Raji (cell line): ENCODE measurements around the gene ASB10.

Source experiments
- POLR2A ChIP-seq: IDR thresholded peaks from 2 replicates; pipeline ENCODE4 v1.6.1; 2011; ENCODE audit warnings: low read depth, low read length, control low read depth; ENCODE audit not compliant: insufficient read depth

ASB10 gene, protein sequence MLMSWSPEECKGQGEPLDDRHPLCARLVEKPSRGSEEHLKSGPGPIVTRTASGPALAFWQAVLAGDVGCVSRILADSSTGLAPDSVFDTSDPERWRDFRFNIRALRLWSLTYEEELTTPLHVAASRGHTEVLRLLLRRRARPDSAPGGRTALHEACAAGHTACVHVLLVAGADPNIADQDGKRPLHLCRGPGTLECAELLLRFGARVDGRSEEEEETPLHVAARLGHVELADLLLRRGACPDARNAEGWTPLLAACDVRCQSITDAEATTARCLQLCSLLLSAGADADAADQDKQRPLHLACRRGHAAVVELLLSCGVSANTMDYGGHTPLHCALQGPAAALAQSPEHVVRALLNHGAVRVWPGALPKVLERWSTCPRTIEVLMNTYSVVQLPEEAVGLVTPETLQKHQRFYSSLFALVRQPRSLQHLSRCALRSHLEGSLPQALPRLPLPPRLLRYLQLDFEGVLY

DNA sequence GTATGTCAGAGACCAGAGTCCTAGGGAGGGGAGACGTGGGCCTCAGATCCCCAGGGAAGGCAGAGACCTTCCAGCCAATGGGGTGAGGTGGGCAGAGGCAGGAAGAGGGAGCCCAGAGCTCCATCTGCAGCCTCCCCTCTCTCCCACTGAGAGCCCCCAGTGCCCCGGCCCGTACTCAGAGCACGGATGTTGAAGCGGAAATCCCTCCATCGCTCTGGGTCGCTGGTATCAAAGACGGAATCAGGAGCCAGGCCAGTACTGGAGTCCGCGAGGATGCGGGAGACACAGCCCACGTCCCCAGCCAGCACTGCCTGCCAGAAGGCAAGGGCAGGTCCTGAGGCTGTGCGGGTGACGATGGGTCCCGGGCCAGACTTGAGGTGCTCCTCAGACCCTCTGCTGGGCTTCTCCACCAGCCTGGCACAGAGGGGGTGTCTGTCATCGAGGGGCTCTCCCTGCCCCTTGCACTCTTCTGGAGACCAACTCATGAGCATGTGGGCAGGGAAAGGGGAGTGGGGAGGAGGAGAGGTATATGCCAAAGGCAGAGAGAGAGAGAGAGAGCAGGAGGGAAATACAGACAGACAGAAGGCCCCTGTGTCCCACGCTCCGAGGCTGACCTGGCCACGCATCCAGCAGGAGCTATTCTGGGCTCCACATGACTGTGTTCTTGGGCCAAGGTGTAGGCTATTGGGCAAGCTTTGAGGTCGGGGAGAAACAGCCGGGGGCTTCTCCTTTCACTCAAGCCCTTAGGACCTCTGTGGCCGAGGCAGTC is at the start of gene ASB10:
Gene ASB10 (minus strand): TSS at position 611 of the 769 bp plus-strand sequence. CDS start 120 bp downstream, at position 491.
- TF ChIP-seq POLR2A: no peak

DNA sequence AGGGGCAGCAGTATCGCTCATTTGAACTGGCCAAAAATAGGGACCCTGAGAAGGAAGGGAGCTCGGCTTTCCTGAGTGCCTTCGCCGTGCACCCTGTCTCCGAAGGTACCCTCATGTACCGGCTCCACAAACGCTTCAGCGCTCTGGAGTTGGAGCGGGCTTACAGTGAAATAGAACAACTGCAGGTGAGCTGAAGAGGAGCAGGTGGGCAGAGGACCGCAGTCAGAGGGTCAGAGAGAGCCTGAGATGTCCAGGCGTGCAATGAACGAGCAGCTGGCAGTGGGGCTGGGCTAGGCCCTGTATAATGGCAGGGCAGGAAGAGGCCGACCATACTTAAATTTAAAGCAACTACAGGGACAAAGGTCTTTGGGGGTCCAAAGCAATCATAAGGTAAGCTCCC is 49.4 kb upstream of the ASB10 start:
- TF ChIP-seq POLR2A: no peak

DNA sequence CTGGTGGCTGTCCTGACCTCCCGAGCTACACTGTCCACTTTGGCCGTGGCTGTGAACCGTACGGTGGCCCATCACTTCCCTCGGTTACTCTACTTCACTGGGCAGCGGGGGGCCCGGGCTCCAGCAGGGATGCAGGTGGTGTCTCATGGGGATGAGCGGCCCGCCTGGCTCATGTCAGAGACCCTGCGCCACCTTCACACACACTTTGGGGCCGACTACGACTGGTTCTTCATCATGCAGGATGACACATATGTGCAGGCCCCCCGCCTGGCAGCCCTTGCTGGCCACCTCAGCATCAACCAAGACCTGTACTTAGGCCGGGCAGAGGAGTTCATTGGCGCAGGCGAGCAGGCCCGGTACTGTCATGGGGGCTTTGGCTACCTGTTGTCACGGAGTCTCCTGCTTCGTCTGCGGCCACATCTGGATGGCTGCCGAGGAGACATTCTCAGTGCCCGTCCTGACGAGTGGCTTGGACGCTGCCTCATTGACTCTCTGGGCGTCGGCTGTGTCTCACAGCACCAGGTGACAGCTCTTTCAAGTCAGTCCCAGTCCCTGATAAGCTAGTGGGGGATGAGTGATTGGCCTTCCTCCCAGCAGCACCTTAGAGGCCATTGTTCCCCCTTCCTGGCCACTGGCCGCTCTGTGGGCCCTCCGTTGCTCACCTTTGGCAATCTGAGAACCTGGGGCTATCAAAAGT is 48.2 kb upstream of the ASB10 start:
- no peak for TF ChIP-seq POLR2A

DNA sequence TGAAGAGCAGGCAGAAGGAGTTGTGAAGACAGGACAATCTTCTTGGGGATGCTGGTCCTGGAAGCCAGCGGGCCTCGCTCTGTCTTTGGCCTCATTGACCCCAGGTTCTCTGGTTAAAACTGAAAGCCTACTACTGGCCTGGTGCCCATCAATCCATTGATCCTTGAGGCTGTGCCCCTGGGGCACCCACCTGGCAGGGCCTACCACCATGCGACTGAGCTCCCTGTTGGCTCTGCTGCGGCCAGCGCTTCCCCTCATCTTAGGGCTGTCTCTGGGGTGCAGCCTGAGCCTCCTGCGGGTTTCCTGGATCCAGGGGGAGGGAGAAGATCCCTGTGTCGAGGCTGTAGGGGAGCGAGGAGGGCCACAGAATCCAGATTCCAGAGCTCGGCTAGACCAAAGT is 46.8 kb upstream of the ASB10 start:
- TF ChIP-seq POLR2A: no peak

DNA sequence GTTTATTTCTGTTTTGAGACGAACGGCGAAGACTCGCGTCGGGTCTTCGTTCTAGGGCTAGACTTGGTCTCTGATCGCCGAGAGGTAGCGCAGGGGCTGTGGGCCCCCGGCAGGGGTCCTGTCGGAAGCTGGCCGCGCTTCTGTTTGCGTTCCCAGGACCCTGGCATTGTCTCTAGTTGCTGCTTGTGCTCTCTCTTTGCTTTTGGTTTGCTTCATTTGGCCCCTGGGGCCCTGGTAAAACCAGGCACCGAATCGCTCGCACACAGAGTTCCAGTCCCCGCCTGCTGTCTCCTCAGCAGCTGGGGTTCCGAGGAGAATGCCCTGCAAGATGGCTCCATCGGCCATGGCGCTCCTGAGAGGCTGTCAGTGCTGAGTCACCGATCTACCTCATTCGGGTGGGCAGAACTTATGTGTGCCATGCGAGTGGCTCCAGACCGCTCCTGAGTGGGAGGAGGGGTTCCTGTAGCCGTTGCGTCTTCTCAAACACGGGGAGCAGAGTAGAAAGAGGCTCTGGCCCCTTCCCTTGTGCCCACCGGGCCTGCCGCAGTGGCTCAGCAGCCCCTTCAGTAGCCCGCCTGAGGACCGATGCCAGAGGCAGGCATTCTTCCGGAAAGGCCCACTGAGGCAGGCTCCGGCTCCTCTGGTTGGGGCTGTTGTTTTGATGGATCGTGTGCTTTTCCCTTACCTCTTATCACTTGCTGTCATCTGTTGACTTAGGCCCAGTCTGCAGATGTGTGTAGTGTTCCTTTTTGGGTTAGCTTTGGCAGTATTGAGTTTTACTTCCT is 46.1 kb upstream of the ASB10 start:
- TF ChIP-seq POLR2A: no peak

DNA sequence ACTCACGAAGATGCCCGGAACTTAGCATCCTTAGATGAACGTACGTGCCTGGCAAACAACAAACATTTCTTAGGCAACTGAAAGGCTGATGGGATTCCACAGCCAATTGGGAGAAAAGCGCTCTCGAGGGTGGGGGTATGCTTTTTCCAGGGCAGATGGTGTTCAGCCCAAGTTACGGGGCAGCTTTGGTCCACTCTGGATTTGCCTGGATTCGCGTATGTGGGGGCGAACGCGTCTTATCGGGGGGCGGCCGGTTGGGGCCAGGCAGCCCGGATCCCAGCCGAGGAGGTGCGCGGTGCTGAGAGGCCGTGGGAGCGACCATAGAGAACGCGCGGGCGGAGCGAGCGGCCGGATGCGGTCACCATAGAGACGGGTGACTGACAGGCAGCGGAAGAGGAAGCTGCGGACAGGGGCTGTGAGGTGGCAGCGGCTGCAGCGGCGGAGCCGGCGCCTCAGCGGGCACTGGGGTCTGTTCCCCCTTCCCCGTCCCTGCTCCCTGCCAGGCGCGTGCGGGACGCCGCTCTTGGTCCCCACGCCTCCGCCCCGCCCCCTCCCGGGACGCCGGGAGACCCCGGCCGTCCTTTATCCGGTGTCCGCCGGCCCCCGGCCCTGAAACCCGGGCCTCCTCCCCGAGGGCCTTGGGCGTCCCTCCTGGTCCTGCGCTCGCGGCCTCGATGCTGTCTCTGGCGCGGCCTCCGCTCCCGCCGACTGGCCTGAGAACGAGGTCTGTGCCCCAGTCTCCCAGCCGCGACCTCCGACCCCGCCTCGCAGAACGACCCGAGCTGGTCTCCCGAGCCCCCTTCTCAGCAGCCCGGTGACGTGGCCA is 45.3 kb upstream of the ASB10 start, which contains the start of gene CHPF2:
Gene CHPF2 (plus strand): TSS at position 393 of the 826 bp plus-strand sequence. CDS start 1,529 bp downstream, outside the sequence.
- peak; percentile 98 for TF ChIP-seq POLR2A

DNA sequence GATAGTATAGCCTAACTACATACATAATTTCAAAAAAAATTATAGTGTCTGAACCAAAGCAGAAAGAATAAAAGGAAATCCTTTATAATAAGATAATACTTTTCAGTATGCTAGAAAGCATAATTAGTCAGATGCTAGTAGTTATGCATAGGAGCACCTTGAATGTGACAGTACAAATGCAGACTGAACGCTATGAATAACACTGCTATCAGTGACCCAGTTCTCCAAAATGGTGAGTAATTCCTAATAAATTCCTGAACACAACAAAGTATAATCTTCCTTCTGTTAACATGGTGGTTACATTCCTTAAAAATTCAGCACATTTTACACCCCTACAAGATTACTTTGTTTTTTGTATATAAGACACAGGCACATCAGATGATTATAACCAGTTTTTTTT is 44.0 kb upstream of the ASB10 start:
- TF ChIP-seq POLR2A: no peak

DNA sequence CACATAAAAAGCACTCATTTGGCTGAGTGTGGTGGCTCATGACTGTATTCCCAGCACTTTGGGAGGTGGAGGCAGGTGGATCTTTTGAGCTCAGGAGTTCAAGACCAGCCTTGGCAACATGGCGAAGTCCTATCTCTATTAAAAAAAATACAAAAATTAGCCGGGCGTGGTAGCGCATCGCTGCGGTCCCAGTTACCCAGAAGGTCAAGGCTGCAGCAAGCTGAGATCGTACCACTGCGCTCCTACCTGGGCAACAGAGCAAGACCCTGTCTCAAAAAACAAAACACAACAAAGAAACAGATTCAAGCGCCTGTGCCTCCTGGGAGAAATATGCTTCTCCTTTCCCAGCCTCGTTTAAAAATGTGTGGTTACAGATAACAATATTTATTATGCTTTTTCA is 42.2 kb upstream of the ASB10 start:
- TF ChIP-seq POLR2A: no peak

DNA sequence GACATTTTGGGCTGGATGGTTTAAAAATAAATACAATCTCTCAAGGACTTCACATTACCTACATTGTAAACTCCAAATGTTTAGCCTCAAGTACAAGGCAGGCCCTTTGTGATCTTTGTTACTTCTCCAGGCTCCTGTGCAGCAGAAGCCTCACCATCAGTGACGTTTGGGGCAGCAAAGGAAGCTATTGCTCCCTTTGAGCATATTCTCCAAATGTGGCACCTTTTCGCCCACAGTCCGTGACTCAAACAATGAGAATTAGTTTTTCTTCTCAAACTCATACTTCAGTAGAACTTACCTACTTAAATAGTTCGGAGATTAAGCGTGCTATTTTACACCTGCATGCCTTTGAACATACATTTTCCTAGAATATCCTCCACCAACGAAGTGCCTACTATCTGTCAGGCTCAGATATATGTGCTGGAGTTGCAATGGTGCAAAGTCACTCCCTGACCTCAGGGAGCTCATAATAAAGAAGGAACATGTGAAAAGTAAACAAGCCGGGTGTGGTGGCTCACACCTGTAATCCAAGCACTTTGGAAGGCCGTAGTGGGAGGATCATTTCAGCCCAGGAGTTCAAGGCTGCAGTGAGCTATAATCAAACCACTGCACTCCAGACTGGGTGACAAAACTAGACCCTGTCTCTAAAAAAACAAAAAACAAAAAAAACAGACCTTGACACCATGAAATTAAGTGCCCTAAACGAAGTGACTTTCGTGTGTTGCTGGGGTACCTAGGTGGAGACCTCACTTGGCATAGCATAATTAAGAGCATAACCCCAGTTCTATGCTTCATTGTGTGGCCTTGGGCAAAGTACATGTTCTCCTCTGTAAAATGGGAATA is 41.2 kb upstream of the ASB10 start:
- no peak for TF ChIP-seq POLR2A

DNA sequence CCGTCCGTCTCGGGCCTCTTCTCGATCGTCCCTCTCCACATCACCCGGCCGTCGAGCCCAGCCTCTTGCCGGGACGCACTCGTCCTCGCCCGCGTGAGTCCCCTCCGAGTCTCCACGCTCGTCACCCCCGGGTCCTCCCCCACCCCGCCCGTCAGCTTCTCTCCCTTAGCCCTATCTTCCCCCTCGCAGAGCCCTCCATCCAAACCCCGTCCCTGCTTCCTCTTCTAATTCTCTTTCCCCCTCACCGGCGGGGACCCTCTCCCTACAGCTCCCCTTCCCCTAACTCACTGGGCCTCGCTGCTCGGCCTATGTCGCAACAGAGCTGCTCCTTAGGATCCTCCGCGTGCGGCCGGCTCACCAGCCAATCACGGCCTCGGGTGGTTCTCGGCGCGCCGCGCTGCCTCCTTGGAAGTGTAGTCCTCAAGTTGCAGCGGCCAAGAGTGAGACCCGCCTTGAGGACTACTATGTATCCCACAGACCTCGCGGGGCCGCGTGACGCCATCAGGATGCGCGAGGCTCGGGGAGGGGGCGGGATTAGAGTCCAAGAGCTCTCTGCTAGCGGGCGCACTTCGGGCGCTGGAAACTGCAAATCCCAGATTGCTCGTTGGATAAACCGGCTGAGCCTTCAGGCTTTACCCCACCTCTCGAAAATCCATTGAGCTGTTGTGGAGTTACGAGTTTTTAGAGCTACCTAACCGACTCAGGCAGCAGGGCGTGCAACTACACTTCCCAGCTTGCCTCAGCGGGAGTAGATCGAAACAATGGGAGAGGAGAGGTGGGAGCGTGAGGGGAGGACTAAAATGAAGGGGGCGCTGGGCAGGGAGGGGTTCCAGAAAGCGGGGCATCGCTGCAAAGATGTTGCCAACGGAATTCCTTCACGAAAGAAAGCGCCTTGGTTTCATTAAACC is 40.1 kb upstream of the ASB10 start, which contains the start of gene ABCF2:
Gene ABCF2 (minus strand): TSS at position 331 of the 908 bp plus-strand sequence. CDS start 747 bp downstream, outside the sequence.
- peak; percentile 77 for TF ChIP-seq POLR2A

DNA sequence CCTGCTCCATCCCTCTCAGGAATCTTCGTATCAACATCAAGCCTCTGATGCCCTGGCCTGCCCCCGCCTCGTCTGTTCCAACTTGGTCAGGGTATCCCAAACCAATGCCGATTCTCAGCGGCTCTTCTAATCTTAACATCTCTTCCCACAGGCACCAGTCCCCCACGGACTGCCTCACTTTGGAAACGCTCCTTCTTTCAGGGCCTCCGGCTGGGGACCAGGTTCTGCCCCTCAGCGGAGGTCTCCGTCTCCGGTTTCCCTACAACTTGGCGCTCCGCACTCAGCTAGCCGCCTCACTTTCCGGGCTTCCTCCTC is 39.5 kb upstream of the ASB10 start:
- no peak for TF ChIP-seq POLR2A

DNA sequence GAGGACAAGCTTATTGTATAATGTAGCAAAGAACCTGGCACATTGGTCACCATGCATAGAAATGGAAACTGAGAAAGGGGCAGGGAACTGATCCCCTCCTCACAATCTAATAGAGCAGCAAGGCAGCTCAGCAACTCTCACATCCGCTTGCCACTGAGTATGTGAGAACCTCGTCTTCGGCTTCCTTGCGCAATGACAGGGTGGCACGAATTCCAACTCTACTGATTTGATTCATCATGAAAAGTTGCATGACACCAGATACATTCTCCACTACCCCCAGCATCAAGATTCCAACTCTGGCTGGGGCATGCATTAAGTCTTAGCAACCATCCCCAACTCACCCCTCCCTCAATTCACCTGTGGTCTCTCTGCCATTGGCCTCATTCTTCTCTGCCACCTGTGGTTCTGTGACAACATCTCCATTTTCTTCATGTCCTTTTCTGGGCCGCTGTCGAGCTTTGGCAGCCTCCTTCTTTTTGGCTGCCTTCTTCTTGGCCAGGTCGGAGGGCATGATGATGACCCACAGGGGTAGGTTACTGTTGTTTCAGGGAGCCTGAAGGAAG is 39.0 kb upstream of the ASB10 start:
- TF ChIP-seq POLR2A: no peak
